Stimulated activated CD4-positive, alpha-beta T cell treated with anti-CD3 and anti-CD28 coated beads, Interleukin-4, amount 100 ng/mL, for 24 hours (primary cell): Measurements from ENCODE around the gene RUNDC1.
A peak's percentile ranks its signal among the peaks of the same experiment; 100 is the strongest.

ENCODE experiments used
- DNase-seq: peaks from one replicate; pipeline ENCODE4 v3.0.0-alpha.2; 2020

RUNDC1 gene

DNA sequence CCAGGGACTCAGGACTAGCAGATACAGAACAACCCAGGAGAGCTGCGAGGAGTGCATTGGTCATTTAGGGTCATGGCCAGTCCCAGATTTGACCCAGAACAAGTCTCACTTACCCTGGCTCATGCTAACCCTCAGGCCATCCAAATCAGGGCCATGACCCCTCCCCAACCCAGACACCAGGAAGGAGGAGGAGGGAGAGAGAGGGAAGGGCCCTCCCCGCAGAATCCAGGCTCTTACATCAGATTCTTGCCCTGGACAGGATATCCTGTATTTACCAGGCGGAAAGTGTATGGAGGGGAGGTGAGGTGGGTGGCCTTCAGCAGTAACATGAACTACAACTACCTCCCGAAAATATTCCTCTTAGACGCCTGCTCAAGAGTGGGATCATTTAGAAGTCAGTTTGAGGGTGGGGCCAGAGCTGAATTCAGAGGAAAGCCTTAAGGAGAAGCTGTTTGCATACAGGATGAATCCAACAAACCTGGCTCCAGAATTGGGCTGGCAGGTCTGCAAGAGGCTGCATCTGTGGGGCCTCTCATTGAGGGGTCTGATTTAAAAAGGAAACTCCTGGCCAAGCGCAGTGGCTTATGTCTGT lies 39.8 kb downstream of the RUNDC1 start:
- DNase-seq: no peak

DNA sequence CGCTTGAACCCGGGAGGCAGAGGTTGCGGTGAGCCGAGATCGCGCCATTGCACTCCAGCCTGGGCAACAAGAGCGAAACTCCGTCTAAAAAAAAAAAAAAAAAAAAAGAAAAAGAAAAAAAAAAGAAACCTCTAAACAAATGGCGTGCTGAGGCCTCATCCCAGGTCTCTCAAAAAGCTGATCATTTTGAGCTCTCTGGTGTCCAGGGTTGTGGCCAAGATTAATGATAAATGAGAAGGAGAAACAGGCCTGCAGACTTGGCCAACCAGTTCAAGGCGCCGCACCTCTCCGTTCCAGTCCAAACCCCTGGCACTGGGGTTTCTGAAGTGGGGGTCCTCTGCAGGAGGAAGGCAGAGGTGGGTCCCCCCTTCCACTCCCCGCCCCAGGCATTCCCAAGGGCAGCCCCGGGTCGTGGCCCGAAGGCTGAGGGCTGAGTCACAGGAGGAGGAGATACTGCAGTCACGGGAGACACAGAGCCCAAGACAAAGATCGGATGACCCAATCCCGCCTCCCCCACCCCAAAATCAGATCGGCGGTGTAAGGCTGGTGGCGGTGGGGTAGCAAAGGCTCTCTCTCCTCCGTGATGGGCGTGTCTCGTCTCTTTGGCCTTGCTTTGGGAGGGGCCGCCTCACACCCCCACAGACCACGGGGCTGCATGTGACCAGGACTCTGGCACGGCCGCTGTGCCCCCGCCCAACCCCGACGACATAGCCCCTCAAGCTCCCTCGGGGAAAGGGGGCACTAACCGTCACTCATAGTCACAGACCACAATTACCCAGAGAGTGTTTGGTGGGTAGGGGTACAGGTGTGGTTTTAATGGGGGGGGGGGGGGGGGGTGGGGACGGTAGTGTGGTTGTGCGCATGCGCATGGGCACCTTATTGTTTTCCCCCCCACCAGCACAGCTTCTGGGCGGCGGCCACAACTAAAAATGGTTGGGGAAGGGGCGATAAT lies 40.7 kb downstream of the RUNDC1 start:
- peak; percentile 35 for DNase-seq

DNA sequence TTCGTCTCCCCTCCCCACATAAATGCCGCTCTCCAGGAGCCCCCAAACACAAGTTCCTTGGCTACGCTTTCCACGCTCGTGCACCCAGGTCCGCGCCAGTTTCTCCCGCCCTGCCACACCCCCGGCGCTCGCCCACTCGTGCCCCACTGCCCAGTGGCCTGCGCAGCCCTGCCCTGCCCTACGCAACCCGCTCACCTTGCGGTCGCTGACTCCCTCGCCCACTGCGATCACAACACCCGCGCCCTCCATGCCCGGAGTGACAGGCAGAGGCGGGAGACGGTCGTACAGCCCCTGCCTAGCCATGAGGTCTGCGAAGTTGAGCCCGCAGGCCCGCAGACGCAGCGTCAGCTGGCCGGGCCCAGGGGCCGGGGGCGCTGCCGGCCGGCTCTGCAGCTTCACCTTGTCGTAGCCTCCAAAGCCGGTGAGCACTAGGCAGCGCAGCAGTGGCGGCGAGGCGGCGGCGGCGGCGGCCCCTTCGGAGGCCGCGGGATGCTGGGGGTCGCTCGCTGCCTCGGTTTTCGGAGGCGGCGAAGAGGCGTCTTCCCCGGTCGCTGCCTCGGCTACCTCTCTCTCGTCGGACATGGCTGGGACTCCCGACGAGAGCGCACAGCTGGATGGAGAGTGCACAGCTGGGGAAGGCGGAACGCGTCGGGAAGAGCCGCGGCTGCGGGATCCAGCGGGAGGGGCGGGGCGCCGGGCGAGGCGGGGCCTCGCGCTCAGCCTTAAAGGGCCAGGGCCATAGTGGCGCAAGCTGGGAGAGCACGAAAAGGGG lies 41.6 kb downstream of the RUNDC1 start, which contains the start of gene VAT1:
Gene VAT1, minus strand, starts transcription at position 645 of the 772 bp plus-strand sequence. Its CDS starts 63 bp downstream, at position 582.
- DNase-seq: peak; percentile 69

DNA sequence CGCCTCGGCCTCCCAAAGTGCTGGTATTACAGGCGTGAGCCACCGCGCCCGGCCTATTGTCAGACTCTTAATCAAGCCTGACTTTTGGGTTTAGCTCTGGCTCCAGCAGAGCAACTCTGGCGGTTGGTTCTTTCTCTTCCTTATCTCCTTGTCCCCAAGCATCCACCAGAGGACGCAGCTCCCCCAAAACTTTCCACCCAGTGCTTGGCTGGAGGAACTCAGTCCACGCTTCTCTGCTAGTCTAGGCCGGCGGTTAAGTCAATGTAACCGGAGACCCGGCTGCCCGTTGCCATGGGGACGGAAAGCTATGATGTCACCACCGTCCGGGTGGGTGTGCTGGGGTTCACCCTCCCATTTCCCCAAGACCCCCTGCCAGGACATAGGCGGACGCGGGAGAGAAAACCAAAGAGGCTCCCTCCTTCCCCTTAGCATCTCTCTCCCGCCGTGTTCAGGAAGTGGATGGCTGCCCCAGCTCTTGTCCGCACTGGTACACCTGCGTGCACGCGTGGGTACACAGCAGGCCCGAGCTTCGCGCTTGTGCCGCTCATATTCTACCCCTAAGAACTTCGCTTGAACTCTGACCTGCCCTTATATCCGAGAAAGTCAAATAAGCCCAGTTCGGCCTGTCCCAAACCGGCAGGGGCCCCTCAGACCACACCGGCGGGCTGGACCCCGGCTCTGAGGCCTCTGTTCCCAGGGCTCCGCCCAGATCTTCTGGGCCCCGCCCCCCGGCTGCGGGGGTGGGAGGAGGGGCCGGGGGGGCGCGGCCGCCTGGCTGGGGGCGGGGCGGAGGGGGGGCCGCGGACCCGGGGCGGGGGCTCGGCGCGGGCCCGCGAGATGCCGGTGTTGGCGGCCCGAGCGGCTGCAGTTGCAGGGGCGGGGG lies 44.3 kb downstream of the RUNDC1 start, which contains the start of gene RND2:
Gene RND2, plus strand, starts transcription at position 825 of the 883 bp plus-strand sequence. CDS start 117 bp downstream, outside the sequence.
- DNase-seq: peak; percentile 79

DNA sequence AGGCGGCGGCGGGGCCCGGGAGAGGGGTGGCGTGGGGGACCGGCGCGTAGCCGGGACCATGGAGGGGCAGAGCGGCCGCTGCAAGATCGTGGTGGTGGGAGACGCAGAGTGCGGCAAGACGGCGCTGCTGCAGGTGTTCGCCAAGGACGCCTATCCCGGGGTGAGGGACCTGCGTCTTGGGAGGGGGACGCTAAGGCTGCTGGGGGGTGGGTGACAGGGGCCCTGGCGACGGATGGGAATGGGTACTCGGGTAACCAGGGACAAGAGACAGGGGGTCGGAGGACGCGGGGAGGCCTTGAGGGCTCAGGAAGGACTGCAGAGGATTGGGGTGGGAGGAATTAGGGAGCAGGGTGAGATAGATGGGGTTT lies 44.9 kb downstream of the RUNDC1 start:
- DNase-seq: no peak

DNA sequence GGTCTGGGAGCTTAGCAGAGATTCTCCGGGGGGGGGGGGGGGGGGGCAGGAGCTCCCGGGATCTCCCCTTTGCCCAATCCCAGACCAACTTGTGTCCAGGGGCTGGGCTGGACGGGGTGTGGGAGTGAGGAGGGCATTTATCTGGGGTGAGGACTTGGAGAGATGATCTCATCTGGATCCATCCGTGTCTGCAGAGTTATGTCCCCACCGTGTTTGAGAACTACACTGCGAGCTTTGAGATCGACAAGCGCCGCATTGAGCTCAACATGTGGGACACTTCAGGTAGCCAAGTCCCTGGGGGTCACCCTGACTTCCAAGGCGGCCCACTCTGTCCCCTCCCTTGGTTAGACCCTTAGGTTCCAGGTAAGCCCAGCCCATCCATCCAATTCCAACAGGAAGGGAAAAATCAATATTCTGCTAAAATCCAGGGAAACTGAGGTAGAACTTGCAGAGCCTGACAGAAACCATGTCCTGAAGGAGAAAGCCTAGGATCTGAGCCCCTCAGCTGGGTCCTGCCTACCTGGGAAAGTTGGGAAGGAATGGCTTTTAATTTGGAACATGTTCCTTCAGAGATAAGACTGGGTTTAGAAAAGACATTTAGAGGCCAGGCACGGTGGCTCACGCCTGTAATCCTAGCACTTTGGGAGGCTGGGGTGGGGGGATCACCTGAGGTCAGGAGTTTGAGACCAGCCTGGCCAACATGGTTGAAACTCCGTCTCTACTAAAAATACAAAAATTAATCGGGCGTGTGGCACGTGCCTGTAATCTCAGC lies 45.6 kb downstream of the RUNDC1 start:
- no peak for DNase-seq

DNA sequence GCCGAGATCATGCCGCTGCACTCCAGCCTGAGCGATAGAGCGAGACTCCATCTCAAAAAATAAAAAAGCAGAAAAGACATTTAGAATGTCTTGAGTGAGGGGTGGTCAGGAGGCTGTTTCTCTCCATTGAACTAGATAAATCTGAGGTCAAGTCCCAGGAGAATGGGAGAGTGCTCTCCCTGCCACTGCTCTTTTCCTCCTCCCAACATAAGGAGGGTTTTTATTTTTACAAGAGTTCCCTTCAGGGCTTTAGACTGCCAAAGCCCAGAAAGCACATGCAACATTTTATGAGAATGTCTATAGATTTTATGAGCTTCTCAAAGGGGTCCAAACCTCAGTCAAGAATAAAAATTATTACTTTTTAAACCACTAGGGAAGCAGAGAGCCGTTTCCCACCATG lies 46.2 kb downstream of the RUNDC1 start:
- DNase-seq: no peak

DNA sequence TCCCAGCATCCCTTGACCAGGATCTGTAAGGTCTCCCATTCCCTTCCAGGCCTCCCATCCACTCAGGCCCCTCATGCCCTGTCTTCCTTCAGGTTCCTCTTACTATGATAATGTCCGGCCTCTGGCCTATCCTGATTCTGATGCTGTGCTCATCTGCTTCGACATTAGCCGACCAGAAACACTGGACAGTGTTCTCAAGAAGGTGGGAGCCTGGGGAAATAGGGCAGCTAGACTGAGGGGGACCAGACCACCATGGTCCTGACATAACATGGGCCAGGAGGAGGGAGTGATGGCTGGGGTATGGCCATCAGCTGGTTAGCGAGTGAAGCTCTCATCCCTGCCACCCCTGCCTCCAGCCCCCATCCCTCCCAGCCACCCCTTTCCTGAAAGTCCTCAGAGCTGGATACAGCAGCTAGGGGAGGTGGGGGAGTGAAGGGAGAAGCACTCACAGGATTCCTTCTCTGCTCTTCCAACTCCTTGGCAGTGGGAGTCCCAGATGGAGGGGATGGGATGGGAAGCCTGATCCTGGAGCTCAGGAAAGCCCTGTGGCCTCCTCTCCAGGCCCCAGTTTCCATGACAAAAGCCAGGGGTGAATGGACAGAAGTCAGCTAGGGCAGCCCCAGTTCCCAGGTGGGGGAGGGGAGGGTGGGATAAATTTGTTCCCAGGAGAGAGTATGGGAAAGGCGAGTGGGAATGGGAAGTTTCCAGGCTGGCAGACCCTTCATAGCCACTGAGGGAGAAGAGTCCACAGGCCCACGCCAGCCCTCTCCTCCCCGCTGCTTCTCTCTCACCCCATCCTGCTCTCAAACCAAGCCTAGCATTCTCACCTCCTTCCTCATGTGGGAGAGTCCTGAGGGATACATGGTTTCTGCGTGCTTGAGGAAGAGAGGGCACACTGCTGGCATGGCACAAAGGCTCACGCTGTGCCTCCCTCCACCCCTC lies 47.0 kb downstream of the RUNDC1 start:
- no peak for DNase-seq

DNA sequence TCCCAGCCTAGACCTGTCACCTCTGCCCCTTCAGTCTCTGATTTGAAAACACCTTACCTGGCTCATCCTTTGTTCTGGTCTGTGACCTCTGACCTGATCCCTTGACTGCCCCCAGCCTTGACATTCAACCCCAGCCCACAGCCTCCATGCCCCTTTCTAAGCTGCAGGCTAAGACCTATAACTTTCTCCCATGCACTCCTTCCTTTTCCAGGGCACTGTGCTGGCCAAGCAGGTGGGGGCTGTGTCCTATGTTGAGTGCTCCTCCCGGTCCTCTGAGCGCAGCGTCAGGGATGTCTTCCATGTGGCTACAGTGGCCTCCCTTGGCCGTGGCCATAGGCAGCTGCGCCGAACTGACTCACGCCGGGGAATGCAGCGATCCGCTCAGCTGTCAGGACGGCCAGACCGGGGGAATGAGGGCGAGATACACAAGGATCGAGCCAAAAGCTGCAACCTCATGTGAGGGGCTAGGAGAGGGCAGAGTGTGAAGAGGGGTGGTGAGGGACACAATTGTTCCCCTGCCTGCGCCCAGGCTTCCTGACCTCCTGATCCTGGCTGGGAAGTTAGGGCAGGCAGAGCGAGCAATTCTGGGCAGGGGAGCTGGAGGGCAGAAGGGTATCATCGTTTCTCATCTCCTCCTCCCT lies 48.0 kb downstream of the RUNDC1 start:
- DNase-seq: no peak

DNA sequence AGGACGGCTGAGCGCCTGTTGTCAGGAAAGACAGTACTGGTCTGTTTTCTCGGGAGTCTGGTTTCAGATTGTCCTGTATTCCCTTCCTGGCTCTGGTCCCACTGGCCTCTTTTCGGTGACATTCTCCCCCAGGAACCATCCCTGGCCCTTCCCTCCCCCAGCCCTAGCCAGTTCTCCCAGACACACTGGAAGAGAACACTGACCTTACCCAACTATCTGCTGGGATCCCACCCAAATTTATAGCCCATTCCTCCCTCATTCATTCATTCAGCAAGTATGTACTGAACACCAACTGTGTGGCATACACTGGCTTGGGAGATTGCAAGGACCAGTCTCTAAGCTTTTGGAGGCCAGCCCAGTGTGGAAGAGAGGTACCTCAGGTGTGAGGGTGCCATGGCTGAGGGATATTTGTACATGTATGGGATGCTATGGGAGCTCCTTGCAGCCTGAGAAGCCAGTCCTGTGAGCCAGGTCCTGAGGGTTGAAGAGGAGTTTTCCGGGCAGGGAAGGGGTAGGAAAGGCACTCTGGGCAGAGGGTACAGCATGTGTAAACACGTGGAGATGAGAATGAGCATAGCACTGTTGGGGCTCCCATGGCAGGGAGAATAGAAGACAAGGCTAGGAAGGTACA lies 49.9 kb downstream of the RUNDC1 start:
- no peak for DNase-seq

DNA sequence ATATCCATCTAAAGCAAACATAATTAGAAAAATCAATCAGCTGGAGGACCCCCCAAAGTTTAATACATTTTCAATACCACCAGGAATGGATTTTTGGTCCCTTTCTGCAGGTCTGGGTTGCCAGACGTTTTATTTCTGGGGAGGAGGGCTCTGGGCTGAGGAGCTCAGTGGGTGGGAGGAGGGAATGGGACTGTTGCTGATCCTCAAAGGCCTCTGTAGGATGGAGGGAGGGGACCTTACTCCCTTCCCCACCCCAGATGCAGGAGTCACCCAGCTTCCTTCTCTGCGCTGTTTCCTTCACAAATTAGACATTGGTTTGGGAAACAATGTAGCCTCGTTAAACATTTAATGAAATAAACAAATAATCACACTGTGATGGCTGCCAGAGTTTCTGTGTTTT lies 51.3 kb downstream of the RUNDC1 start:
- no peak for DNase-seq

DNA sequence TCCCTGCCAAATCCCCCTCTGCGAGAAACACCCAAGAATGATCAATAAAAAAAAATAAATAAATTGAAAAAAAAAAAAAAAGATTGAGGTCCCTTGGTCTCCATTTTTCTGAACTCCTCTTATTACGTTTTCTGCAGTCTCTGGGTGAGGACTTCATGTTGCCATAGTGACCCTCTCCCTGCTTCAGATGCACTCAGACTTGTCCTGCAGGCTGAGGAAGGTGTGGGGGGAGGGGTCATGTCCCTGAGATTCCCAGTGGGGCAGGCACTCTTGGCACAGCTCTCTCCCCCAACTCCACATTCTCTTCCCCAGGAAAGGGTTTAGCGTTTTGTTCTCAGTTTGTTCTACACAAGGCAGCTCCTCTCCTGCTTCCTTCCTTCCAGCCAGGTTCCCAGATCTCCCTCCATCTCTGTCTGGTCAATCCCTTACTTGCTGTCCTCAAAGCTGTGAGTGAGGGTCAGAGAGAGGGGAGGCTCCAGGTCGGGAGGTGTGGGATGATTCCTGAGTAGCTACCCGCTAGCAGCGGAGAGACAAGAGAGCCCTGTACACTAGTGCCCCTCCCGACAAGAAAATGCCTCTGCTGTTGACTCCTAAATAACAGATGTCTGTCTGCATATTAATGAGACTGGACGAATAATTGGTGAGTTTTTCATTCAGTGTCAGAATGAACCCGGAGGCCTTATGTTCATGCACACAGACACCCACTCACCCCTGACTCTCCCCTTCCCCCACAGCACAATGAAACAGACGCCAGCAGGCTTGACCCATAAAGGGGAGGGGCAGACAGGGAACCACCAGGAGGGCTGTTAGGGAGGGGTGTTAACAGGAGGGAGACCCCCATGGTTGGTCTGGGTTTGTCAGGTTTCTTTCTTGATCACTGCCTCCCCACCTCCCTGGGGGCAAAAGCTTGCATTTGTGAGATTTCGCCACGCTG lies 53.9 kb downstream of the RUNDC1 start:
- no peak for DNase-seq

DNA sequence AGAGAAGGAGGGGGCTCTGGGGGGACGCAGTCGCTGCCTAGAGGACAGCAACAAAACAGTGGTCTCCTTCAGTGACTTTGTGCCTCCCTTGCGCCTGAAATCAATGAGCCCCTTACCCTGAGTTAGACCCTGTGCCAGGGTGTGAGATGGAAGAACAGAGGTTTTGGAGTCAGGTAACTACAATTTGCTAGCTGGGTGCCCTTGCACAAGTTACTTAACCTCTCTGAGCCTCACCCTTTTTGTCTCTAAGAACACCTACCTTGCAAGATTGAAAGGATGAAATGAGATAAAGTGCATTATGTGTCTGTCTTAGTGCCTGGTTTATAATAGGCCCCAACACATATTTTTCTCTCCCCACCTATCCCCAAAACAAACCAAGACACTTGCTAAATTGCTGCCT lies 54.5 kb downstream of the RUNDC1 start:
- no peak for DNase-seq

DNA sequence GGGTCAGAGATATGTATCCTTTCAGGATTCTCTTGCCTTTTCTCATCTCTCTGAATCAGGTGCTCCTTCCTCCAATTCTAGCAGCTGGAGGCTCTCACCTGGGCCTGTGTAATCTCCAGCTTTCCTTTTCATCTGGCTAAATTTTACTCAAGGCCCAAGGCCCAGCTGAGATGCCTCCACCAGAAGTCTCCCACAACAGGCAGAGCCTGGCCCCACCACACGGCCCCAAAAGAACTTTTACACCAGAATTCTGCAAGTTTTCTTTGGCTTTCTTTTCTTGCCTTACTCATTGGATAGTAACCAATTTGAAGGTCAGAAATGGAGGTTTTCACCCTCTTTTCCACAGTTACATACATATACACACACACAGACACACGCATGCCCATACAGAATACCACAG lies 59.3 kb downstream of the RUNDC1 start:
- no peak for DNase-seq

DNA sequence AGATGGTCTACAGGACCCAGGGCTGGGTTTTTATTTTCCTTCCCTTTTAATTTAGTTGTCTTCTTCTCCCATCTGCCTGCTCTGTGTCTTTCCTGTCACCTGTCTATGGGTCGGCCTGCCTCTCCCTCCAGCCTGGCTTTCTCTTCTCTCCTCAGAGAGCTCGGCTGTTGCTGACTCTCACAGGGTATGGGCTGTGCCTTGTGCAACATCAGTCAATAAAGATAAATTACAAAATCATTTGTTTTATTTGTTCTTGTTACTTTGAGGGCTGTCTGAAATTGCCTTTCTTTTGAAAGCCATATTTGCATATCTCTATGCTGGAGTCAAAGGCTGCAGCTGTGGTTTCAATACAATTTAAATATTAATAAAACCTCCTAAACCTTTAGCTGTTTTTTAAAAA lies 60.3 kb downstream of the RUNDC1 start:
- DNase-seq: no peak

DNA sequence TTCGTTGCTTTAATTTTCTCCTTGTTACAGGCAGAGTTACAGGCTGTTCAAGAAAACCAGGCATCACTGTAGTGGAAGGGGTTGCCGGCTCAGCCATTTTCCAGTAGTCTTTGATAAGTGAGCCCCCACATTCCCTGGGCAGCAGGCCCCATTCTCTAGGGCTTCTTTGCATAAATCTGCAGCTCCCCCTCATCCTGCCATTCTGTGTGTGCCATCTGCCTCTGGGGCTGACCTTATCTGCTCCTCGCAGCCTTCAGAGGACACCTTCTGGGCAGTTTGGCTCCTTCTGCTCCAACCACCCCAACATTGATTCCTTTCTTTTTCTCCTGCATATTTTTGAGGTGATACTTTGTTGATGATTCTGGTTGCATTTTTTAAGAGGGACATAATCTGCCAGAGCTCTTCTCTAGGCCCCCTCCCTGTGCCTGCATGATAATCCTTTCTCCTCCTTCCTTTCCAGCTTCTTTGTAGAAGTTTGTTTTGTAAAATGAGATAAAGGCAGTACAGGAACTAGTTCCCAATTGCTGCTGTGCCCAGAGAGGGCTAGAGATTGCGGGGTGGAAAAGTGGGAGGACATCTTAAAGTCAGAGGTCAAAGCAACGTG lies 61.8 kb downstream of the RUNDC1 start:
- DNase-seq: no peak
